ENCODE results near the gene FGD6.

DNA sequence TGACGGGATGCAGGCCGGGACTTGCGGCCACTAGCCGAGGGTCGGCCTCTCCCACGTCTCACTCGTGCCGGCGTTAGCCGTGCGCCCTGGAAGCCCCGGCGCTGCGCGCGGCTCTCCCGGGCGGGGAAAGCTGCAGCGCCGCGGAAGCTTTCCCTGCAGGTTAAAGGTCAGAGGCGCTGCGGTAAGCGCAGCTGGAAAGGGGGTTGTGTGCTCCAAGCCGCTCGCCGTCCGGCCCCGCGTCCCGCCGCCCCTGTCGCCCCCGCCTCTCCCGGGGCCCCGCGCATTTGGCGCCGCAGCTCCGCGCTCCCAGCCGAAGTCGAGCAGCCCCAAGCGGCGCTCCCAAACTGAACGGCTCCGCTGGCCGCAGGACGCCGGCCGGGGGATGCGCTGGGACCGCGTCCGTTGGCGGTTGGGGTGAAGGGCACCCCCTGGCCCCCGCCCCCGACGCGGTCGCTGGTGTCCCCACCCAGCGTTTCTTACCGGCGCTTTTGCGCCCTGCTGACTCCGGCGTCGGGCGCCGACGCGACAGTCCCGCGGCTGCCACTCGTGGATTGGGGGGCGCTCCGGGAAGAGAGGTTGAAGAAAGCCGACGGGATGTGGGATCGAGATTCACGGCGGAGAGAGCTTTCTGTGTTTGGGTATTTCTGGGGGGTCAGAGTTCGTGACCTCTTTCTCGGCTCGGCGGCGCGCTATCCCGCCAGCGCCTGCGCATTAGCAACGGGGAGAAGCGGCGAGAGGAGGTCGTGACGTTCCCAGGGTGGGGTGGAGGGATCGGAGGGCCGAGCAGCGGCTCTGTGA lies 144.2 kb downstream of the FGD6 start, which contains the start of gene NR2C1:
- TF ChIP-seq, protein P1, sequence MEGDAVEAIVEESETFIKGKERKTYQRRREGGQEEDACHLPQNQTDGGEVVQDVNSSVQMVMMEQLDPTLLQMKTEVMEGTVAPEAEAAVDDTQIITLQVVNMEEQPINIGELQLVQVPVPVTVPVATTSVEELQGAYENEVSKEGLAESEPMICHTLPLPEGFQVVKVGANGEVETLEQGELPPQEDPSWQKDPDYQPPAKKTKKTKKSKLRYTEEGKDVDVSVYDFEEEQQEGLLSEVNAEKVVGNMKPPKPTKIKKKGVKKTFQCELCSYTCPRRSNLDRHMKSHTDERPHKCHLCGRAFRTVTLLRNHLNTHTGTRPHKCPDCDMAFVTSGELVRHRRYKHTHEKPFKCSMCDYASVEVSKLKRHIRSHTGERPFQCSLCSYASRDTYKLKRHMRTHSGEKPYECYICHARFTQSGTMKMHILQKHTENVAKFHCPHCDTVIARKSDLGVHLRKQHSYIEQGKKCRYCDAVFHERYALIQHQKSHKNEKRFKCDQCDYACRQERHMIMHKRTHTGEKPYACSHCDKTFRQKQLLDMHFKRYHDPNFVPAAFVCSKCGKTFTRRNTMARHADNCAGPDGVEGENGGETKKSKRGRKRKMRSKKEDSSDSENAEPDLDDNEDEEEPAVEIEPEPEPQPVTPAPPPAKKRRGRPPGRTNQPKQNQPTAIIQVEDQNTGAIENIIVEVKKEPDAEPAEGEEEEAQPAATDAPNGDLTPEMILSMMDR (IDR thresholded peaks at IDR 0.05; ENCODE audit: poor library complexity) = no peak
- no peak for TF ChIP-seq EZH2phosphoT487 (IDR thresholded peaks at IDR 0.05; ENCODE audit: low read depth, severe bottlenecking, unreplicated experiment)
